Amygdala (tissue), 56 donors: ENCODE data around the gene TTC34.
A peak's percentile ranks its signal among the peaks of the same experiment; 100 is the strongest.

ENCODE experiments used
- DNase-seq, 56 donors: peaks; one replicate each; lab custom pipeline; 2025; lab: John Stamatoyannopoulos, UW

The TTC34 gene

GRCh38 chr1:2831596-2832212, 30.2 kb upstream of the TTC34 start:
- no peak for DNase-seq

- DNase-seq = no peak
These were observed 29.4 kb upstream of the TTC34 start for GRCh38 chr1:2830761-2831425.

GRCh38 chr1:2829846-2830615, 28.5 kb upstream of the TTC34 start:
- DNase-seq = no peak

- no peak for DNase-seq
These were observed 27.2 kb upstream of the TTC34 start for GRCh38 chr1:2828586-2829250.

GRCh38 chr1:2826736-2827292, 25.3 kb upstream of the TTC34 start:
- no peak for DNase-seq

GRCh38 chr1:2826316-2826715, 24.8 kb upstream of the TTC34 start:
- no peak for DNase-seq

- no peak for DNase-seq
These were observed 24.1 kb upstream of the TTC34 start for GRCh38 chr1:2825487-2826189.

GRCh38 chr1:2824999-2825398, 23.5 kb upstream of the TTC34 start:
- DNase-seq = no peak

- no peak for DNase-seq
These were observed 22.6 kb upstream of the TTC34 start for GRCh38 chr1:2823921-2824610.

GRCh38 chr1:2822621-2823145, 21.2 kb upstream of the TTC34 start:
- no peak for DNase-seq

- peak in 39 of 56 donors; percentile 1 to 62 (median 30) for DNase-seq
These were observed 20.6 kb upstream of the TTC34 start for GRCh38 chr1:2821966-2822620.

- no peak for DNase-seq
These were observed 20.0 kb upstream of the TTC34 start for GRCh38 chr1:2821373-2821955.

- no peak for DNase-seq
These were observed 19.4 kb upstream of the TTC34 start for GRCh38 chr1:2820731-2821372.

- no peak for DNase-seq
These were observed 18.6 kb upstream of the TTC34 start for GRCh38 chr1:2819831-2820730.

GRCh38 chr1:2819429-2819828, 17.9 kb upstream of the TTC34 start:
- no peak for DNase-seq

GRCh38 chr1:2817784-2818564, 16.5 kb upstream of the TTC34 start:
- DNase-seq = peak in 1 of 56 donors; percentile 2
